Measurements from ENCODE around the gene IL24. TPM values are rescaled to one million over a fixed set of nuclear protein-coding genes. Genes with fewer than 3 reads are reported as not detected.

IL24 gene
- total RNA-seq, 5 donors from 2014 or later (not counting 1 experiment from before 2014, with no cell fraction given), result 0.18 to 0.22 TPM; not detected in 3

- Mint-ChIP-seq H3K4me3 (no peak overlapping the region), H3K27me3 (no peaks in the 10 kb centered on the region), H3K4me1 (peaks cover 76 to 91% (median 87%) of the 10 kb centered on the region in 3 donors), H3K36me3 (peaks cover 49% of the 10 kb centered on the region), H3K27ac (peak overlapping the region; percentile 90 to 92), H3K9me3 (no peaks in the 10 kb centered on the region)
- Histone ChIP-seq H3K4me3 (ENCODE audit: control insufficient read depth in 1 of 2, extremely low read depth in 1 of 2, low read length in 1 of 2) (no peak overlapping the region), H3K4me1 (ENCODE audit: control insufficient read depth in 1 of 2, extremely low read depth in 1 of 2, insufficient read depth in 2 of 2, low read length in 2 of 2) (peaks cover 29 to 55% of the 10 kb centered on the region in 2 experiments), H3K36me3 (ENCODE audit: control insufficient read depth in 2 of 2, extremely low read depth in 1 of 2, insufficient read depth in 1 of 2, low read length in 1 of 2) (peaks cover 18 to 48% of the 10 kb centered on the region in 2 donors), H3K9me3 (no peaks in the 10 kb centered on the region), H3K27ac (ENCODE audit: low read length) (no peak overlapping the region), H3K27me3 (replicated peaks in 1 of 2; ENCODE audit: control insufficient read depth in 2 of 2, extremely low read depth in 1 of 2, insufficient read depth in 2 of 2, low read length in 1 of 2) (no peaks in the 10 kb centered on the region)
- no peak for DNase-seq
- ATAC-seq (replicated peaks in 1 of 4), result no peak
- no CpG with 5 or more reads among the region's 1 CpG for WGBS (ENCODE audit: insufficient coverage)
- CTCF ChIA-PET, result no interaction called here
- POLR2A ChIA-PET, result no interaction called here
These were observed 5.5 kb downstream of the IL24 start for GRCh38 chr1:206902702-206903101.

GRCh38 chr1:206903687-206904086 is 6.4 kb downstream of the IL24 start:
- H3K36me3 ChIP-seq (ENCODE audit: control insufficient read depth in 2 of 2, extremely low read depth in 1 of 2, insufficient read depth in 1 of 2, low read length in 1 of 2), result peaks cover 23 to 57% of the 10 kb centered on the region in 2 donors
- Mint-ChIP-seq H3K36me3 (peaks cover 57% of the 10 kb centered on the region), H3K4me3 (no peak overlapping the region), H3K27ac (peak overlapping the region; percentile 90 to 92), H3K9me3 (no peaks in the 10 kb centered on the region), H3K4me1 (peaks cover 84 to 95% (median 93%) of the 10 kb centered on the region in 3 donors), H3K27me3 (no peaks in the 10 kb centered on the region)
- H3K27ac ChIP-seq (ENCODE audit: low read length), result no peak overlapping the region
- no peak for DNase-seq
- ChIA-PET CTCF (no interaction called here), POLR2A (interaction anchor here in 1 of 2 donors (0.7 kb wide), 1 partner anchor 18 kb away, joined by 3 read pairs; no protein-coding TSS in a partner anchor)
- ATAC-seq (replicated peaks in 1 of 4), result no peak
- WGBS (ENCODE audit: insufficient coverage), result 100% methylated on average over 1 of the region's 2 CpGs
- no peaks in the 10 kb centered on the region for H3K27me3 ChIP-seq (replicated peaks in 1 of 2; ENCODE audit: control insufficient read depth in 2 of 2, extremely low read depth in 1 of 2, insufficient read depth in 2 of 2, low read length in 1 of 2)
- H3K9me3 ChIP-seq, result no peaks in the 10 kb centered on the region
- peaks cover 39 to 62% of the 10 kb centered on the region in 2 experiments for H3K4me1 ChIP-seq (ENCODE audit: control insufficient read depth in 1 of 2, extremely low read depth in 1 of 2, insufficient read depth in 2 of 2, low read length in 2 of 2)
- H3K4me3 ChIP-seq (ENCODE audit: control insufficient read depth in 1 of 2, extremely low read depth in 1 of 2, low read length in 1 of 2), result no peak overlapping the region

GRCh38 chr1:206904423-206905142 is 7.3 kb downstream of the IL24 start:
- peaks cover 23 to 61% of the 10 kb centered on the region in 2 donors for H3K36me3 ChIP-seq (ENCODE audit: control insufficient read depth in 2 of 2, extremely low read depth in 1 of 2, insufficient read depth in 1 of 2, low read length in 1 of 2)
- no peak for ATAC-seq (replicated peaks in 1 of 4)
- no peak overlapping the region for H3K4me3 ChIP-seq (ENCODE audit: control insufficient read depth in 1 of 2, extremely low read depth in 1 of 2, low read length in 1 of 2)
- Mint-ChIP-seq H3K9me3 (no peaks in the 10 kb centered on the region), H3K36me3 (peaks cover 61% of the 10 kb centered on the region), H3K4me3 (peak overlapping the region in 2 of 3 donors; percentile 51 to 74), H3K27ac (peak overlapping the region; percentile 90 to 92), H3K27me3 (no peaks in the 10 kb centered on the region), H3K4me1 (peaks cover 83 to 92% (median 91%) of the 10 kb centered on the region in 3 donors)
- H3K4me1 ChIP-seq (ENCODE audit: control insufficient read depth in 1 of 2, extremely low read depth in 1 of 2, insufficient read depth in 2 of 2, low read length in 2 of 2), result peaks cover 43 to 61% of the 10 kb centered on the region in 2 experiments
- POLR2A ChIA-PET, result no interaction called here
- peak overlapping the region; percentile 10 for H3K27ac ChIP-seq (ENCODE audit: low read length)
- 97% methylated on average over 9 of the region's 10 CpGs for WGBS (ENCODE audit: insufficient coverage)
- CTCF ChIA-PET, result no interaction called here
- no peaks in the 10 kb centered on the region for H3K27me3 ChIP-seq (replicated peaks in 1 of 2; ENCODE audit: control insufficient read depth in 2 of 2, extremely low read depth in 1 of 2, insufficient read depth in 2 of 2, low read length in 1 of 2)
- no peaks in the 10 kb centered on the region for H3K9me3 ChIP-seq
- no peak for DNase-seq

- peak overlapping the region in 1 of 2 donors; percentile 1 for H3K4me3 ChIP-seq (ENCODE audit: control insufficient read depth in 1 of 2, extremely low read depth in 1 of 2, low read length in 1 of 2)
- H3K4me1 ChIP-seq (ENCODE audit: control insufficient read depth in 1 of 2, extremely low read depth in 1 of 2, insufficient read depth in 2 of 2, low read length in 2 of 2), result peaks cover 50 to 63% of the 10 kb centered on the region in 2 experiments
- peak overlapping the region; percentile 49 for H3K27ac ChIP-seq (ENCODE audit: low read length)
- ChIA-PET CTCF (interaction anchor here (0.5 to 1.9 kb wide), 9 partner anchors 13 to 499 kb away, joined by 3 to 7 read pairs (median 5); partner anchors contain the start of gene IL20 (in 1 of the 2)), POLR2A (interaction anchor here in 1 of 2 donors (0.6 kb wide), 1 partner anchor 92 kb away, joined by 3 read pairs; no protein-coding TSS in a partner anchor)
- H3K36me3 ChIP-seq (ENCODE audit: control insufficient read depth in 2 of 2, extremely low read depth in 1 of 2, insufficient read depth in 1 of 2, low read length in 1 of 2), result peaks cover 28 to 69% of the 10 kb centered on the region in 2 donors
- no peaks in the 10 kb centered on the region for H3K27me3 ChIP-seq (replicated peaks in 1 of 2; ENCODE audit: control insufficient read depth in 2 of 2, extremely low read depth in 1 of 2, insufficient read depth in 2 of 2, low read length in 1 of 2)
- H3K4me3 Mint-ChIP-seq, result peak overlapping the region in 2 of 3 donors; percentile 51 to 74
- H3K27ac Mint-ChIP-seq, result peak overlapping the region; percentile 90 to 92
- no peaks in the 10 kb centered on the region for H3K9me3 Mint-ChIP-seq
- H3K36me3 Mint-ChIP-seq, result peaks cover 63% of the 10 kb centered on the region
- 29% methylated on average over 1 of the region's 4 CpGs for WGBS (ENCODE audit: insufficient coverage)
- H3K9me3 ChIP-seq, result no peaks in the 10 kb centered on the region
- no peaks in the 10 kb centered on the region for H3K27me3 Mint-ChIP-seq
- DNase-seq, result peak in 1 of 35 experiments; percentile 34
- peaks cover 84 to 92% (median 90%) of the 10 kb centered on the region in 3 donors for H3K4me1 Mint-ChIP-seq
- ATAC-seq (replicated peaks in 1 of 4), result peak; percentile 13 to 55 (median 52)
These were observed 8.3 kb downstream of the IL24 start for GRCh38 chr1:206905295-206906164.

- no peak for DNase-seq
- Mint-ChIP-seq H3K4me3 (no peak overlapping the region), H3K27me3 (no peaks in the 10 kb centered on the region), H3K36me3 (peaks cover 67% of the 10 kb centered on the region), H3K9me3 (no peaks in the 10 kb centered on the region), H3K27ac (peak overlapping the region; percentile 89 to 90), H3K4me1 (peaks cover 84 to 93% (median 90%) of the 10 kb centered on the region in 3 donors)
- WGBS (ENCODE audit: insufficient coverage), result 96% methylated on average over 17 of the region's 23 CpGs
- H3K36me3 ChIP-seq (ENCODE audit: control insufficient read depth in 2 of 2, extremely low read depth in 1 of 2, insufficient read depth in 1 of 2, low read length in 1 of 2), result peaks cover 28 to 85% of the 10 kb centered on the region in 2 donors
- peaks cover 64 to 72% of the 10 kb centered on the region in 2 experiments for H3K4me1 ChIP-seq (ENCODE audit: control insufficient read depth in 1 of 2, extremely low read depth in 1 of 2, insufficient read depth in 2 of 2, low read length in 2 of 2)
- POLR2A ChIA-PET, result interaction anchor here in 1 of 2 donors (0.6 kb wide), 1 partner anchor 26 kb away, joined by 5 read pairs; no protein-coding TSS in a partner anchor
- H3K27me3 ChIP-seq (replicated peaks in 1 of 2; ENCODE audit: control insufficient read depth in 2 of 2, extremely low read depth in 1 of 2, insufficient read depth in 2 of 2, low read length in 1 of 2), result no peaks in the 10 kb centered on the region
- CTCF ChIA-PET, result interaction anchor here (0.5 to 1.9 kb wide), 3 partner anchors 9 to 74 kb away, joined by 3 to 5 read pairs (median 4); no protein-coding TSS in a partner anchor
- H3K9me3 ChIP-seq, result no peaks in the 10 kb centered on the region
- H3K4me3 ChIP-seq (ENCODE audit: control insufficient read depth in 1 of 2, extremely low read depth in 1 of 2, low read length in 1 of 2), result no peak overlapping the region
- no peak for ATAC-seq (replicated peaks in 1 of 4)
- H3K27ac ChIP-seq (ENCODE audit: low read length), result peak overlapping the region; percentile 24
These were observed 10.2 kb downstream of the IL24 start for GRCh38 chr1:206907304-206907991.
